Epithelial cell of proximal tubule (primary cell): ENCODE measurements around the gene BTBD19. TPM values are rescaled to one million over a fixed set of nuclear protein-coding genes. Genes with fewer than 3 reads are reported as not detected.
"Not testable (repeated sequence)": the region's sequence is repeated elsewhere in the genome, so short reads cannot be mapped to it uniquely, and the experiment has no call there.

Source experiments
- DNase-seq: peaks from one replicate; pipeline ENCODE4 v3.0.0-alpha.2; 2011; ENCODE audit warnings: low read depth
- H3K4me3 ChIP-seq: 2 replicates; pipeline ENCODE4 v1.5.1; 2011; ENCODE audit warnings: low read depth, mild to moderate bottlenecking, low read length
- total RNA-seq: library from RNA; depleted of rRNA; stranded (reverse); fragments of >200 nt; gene quantifications from 2 replicates; pipeline ENCODE4 v1.2.3, GENCODE V29; 2015
- TF ChIP-seq, protein P1 (sequence below): conservative IDR thresholded peaks from 2 replicates; pipeline ENCODE4 v1.5.1; 2012; ENCODE audit warnings: low read depth, mild to moderate bottlenecking, low read length

Gene BTBD19
- total RNA-seq, 1 donor from 2014 or later, result 0.29 TPM

DNA sequence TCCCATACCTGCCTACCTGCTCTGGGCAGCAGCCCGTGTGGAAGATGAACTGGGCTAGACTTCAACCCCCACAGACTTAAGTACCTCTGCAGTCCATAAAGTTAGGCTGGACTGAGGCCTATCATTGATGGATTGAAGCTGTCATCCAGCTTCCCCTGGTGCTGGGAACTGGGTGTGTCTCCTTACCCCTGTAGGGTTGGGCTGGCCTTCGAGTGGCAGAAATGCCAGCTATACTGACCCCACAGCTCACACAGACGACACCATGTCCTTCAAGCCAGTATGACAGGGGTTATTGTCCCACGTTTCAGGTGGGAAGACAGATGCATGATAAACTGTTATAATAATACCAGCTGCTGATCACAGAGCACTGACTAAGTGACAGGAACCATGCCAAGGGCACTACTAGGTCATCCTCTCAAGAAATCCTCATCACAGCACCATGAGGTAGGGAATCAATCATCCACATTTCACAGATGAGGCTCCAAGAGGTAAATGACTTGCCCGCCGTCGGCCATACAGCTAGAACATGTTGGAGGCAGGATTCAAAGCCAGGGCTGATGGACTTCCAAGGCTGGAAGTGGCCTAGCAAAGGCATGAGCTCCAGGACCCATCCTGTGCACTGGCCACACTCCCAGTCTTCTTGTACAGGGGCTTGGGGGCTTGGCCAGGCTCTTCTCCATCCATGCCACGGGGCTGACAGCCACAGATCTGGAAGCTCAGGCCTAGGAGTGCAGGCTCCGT, 20.0 kb upstream of the BTBD19 start, which contains the start of gene BEST4:
Gene BEST4 (minus strand): TSS at position 51 of the 741 bp plus-strand sequence. CDS start 465 bp downstream, outside the sequence.
- no peak within 1 kb of the TSS for H3K4me3 ChIP-seq
- TF ChIP-seq, protein P1, sequence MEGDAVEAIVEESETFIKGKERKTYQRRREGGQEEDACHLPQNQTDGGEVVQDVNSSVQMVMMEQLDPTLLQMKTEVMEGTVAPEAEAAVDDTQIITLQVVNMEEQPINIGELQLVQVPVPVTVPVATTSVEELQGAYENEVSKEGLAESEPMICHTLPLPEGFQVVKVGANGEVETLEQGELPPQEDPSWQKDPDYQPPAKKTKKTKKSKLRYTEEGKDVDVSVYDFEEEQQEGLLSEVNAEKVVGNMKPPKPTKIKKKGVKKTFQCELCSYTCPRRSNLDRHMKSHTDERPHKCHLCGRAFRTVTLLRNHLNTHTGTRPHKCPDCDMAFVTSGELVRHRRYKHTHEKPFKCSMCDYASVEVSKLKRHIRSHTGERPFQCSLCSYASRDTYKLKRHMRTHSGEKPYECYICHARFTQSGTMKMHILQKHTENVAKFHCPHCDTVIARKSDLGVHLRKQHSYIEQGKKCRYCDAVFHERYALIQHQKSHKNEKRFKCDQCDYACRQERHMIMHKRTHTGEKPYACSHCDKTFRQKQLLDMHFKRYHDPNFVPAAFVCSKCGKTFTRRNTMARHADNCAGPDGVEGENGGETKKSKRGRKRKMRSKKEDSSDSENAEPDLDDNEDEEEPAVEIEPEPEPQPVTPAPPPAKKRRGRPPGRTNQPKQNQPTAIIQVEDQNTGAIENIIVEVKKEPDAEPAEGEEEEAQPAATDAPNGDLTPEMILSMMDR, result no peak
- DNase-seq, result no peak

DNA sequence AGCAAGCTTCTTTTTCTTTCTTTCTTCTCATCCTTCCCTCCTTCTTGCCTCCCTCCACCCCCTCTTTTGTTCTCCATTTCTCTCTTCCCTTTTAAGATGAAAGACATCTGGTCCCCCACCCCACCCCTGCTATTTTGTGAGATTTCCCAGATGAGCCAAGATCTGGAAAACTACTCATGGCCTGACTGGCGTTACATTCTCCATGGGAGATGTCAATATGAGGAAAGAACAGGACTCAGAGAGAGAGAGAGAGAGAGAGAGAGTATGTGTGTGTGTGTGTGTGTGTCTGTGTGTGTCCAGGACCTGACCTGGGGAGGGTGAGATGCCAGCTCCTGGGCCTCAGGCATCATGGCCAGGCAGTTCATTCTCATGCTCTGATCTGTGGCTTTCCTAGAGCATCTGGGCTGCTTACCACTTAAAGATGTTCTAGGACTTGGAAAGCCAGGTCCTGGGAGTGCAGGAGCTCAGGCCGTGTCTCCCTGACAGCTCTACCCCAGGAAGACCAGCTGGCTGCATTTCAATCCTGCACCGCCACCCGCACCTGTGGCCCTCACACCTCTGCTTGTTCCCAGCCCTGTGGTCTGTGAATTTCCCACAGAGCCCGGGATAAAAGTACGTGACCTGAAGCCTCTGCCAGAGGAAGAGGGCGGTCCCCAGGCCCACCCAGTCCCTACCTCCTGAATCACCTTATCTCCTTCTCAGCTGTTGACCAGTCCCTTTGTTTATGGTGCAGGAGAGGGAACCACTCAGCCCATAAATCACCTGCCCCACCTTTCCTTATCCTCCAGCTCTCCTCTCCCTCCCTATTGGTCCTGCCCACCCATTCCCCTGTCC, 17.1 kb upstream of the BTBD19 start:
- H3K4me3 ChIP-seq, result no peak overlapping the region
- TF ChIP-seq, protein P1, result no peak
- no peak for DNase-seq

DNA sequence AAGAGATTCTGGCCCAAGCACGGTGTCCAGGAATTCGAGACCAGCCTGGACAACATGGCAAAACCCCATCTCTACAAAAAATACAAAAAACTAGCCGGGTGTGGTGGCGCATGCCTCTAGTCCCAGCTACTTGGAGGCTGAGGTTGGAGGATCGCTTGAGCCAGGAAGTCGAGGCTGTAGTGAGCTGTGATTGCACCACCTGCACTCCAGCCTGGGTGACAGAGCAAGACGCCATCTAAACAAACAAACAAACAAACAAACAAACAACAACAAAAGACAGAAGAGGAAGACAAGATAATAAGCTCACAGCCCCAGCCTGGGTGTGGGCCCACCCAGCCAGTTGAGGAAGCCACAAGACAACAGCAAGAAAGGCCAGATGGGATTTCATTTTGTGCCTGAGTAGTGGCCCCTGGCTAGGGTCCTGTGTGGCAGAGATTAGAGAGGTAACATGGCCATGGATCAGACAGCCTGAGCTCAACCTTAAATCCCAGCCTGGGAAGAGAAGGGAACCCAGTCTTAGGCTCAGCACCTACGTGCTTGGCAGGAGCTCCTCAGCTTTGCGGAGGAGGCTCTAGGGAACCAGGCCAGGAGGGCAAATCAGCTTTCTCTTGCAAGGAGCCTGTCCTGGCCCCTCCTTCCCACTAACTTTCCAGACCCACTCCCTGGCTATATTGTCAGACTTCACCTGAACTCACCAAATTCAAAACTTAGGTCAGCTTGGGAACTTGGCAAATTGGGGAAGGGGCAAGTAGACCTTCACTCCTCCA, 15.4 kb upstream of the BTBD19 start:
- TF ChIP-seq, protein P1, result no peak
- DNase-seq, result no peak
- no peak overlapping the region for H3K4me3 ChIP-seq

DNA sequence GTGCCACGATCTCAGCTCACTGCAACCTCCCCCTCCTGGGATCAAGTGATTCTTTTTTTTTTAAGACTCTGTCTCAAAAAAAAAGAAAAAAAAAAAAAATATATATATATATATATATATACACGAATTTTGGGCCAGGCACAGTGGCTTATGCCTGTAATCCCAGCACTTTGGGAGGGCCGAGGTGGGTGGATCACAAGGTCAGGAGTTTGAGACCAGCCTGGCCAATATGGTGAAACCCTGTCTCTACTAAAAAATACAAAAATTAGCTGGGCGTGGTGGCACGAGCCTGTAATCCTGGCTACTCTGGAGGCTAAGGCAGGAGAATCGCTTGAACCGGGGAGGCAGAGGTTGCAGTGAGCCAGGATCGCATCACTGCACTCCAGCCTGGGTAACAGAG, 10.4 kb upstream of the BTBD19 start:
- not testable (repeated sequence) for DNase-seq, H3K4me3 ChIP-seq

DNA sequence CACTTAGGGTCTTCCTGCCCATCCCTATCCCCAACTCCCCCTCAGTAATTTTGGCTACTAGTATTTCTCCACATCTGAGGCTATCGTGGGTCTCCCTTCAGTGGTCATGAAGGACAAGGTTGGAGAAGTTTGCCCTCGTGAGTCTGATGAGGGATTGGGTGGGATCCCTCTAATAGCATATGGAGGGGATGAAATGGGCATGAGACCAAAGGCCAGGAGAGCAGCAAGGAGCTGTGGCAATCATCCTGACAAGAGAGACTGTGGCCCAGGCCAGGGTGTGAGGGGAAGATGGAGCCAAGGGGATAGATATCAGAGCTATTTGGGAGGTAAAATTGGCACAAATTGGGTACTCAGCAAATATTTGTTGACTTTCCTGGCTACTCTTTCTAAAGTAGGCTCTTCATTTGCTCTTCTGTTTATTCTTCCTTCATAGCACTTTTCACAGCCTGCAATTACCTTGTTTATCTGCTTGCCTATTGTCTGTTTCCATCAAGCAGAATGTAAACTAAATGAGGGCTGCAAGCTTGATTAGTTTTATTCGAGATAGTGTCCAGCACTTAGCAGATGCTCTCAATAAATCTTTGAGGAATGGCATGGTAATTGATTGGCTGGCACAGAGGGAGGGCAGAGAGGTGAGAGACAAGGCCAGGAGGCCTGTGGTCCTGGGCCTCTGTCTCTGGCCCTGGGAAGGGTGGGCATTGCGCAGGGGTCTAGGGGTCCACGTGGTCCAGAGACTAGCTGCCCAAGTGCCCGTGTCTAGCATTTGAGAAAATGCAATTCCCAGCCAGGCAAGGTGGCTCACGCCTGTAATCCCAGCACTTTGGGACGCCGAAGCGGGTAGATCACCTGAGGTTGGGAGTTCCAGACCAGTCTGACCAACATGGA, 9.6 kb upstream of the BTBD19 start:
- TF ChIP-seq, protein P1, result no peak
- DNase-seq, result no peak
- no peak overlapping the region for H3K4me3 ChIP-seq

DNA sequence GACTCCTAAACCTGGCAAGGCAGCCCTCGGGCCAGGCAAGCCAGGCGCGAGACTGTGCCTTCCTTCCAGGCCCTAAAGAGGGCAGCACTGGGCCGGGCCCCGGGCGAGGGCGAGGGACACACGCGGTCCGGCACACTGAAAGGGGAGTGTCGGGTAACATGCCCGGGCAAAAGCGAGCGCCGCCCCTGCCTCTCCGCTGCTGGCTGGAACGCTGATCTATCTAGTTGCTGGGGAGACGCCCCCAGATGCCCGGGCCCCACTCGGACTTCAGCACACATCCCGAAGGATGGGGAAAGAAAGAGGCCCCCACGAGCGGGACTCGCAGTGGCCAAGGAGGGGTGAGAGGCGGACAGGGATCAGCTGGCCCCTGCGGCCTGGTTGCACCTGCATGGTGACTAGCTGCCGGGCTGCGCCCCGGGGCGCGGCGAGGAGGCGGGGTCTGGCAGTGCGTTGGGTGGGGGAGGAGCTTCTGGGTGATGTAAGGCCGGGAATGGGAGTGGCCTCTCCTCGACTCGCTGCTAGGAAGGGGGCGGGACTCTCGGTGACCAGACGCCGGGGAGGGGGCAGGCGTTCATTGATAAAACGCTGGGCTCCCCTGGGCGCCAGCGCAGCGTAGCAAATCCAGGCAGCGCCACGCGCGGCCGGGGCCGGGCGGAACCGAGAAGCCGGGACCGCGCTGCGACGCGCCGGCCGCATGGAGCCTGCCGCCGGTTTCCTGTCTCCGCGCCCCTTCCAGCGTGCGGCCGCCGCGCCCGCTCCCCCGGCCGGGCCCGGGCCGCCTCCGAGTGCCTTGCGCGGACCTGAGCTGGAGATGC, 8.3 kb upstream of the BTBD19 start, which contains the start of gene PLK3:
Gene PLK3 (plus strand): TSS at position 608 of the 815 bp plus-strand sequence. CDS start 87 bp downstream, at position 695.
- TF ChIP-seq, protein P1, result peak; percentile 84
- DNase-seq, result peak; percentile 68
- H3K4me3 ChIP-seq, result peak within 1 kb of the TSS; percentile 93
